B cell (primary cell): Measurements from ENCODE around the gene DTX3. TPM values are rescaled to one million over a fixed set of nuclear protein-coding genes. Genes with fewer than 3 reads are reported as not detected.
A peak's percentile ranks its signal among the peaks of the same experiment; 100 is the strongest.

Experiments
- ATAC-seq: fragments of 200-7000 bp; cut with Tn5 transposase; one replicate; pipeline ENCODE4 v1.10.0; 2021; ENCODE audit warnings: low read depth, mild to moderate bottlenecking, moderate number of reproducible peaks, moderate library complexity
- CTCF ChIA-PET: fragments of 350-600 bp; sonication (Branson Sonifier 250); formaldehyde crosslinking; loops from one replicate; lab custom pipeline; 2021; ENCODE audit warnings: antibody characterized with exemption, inconsistent platforms; lab: Charles Lee
- POLR2A ChIA-PET: fragments of 350-600 bp; sonication (Branson Sonifier 250); formaldehyde crosslinking; loops from one replicate; lab custom pipeline; 2021; ENCODE audit warnings: antibody characterized with exemption; lab: Charles Lee
- DNase-seq: peaks from one replicate; pipeline ENCODE4 v3.0.0; 2013
- H2AFZ ChIP-seq: 2 replicates; pipeline ENCODE4 v1.6.1; 2012; ENCODE audit warnings: mild to moderate bottlenecking, low read depth, low read length; ENCODE audit not compliant: insufficient read depth, poor library complexity, severe bottlenecking
- H3K27ac ChIP-seq, 2 donors: 1 replicate in 1 of 2; 2 replicates in 1 of 2; pipeline ENCODE4 v1.5.1; 2012 to 2013; ENCODE audit warnings: low read length in 2 of 2, mild to moderate bottlenecking in 2 of 2, moderate library complexity in 1 of 2
- H3K27me3 ChIP-seq, 4 experiments: fragments of 200-600 bp in 1 of 4; sonication (generic) in 1 of 4; replicated peaks in 1 of 4; 1 replicate in 2 of 4; 2 replicates in 2 of 4; pipeline versions ENCODE4 v1.6.1 to v1.7.0; 2013 to 2016; ENCODE audit warnings: low read length in 3 of 4, mild to moderate bottlenecking in 2 of 4, mixed read lengths in 1 of 4, moderate library complexity in 1 of 4; ENCODE audit not compliant: insufficient read depth in 4 of 4, control insufficient read depth in 3 of 4; ENCODE audit errors: control extremely low read depth in 1 of 4
- H3K36me3 ChIP-seq, 2 experiments: replicated peaks in 1 of 2; 1 replicate in 1 of 2; 2 replicates in 1 of 2; pipeline versions ENCODE4 v1.6.1 to v1.7.1; 2013; ENCODE audit warnings: low read length in 1 of 2; ENCODE audit not compliant: insufficient read depth in 2 of 2, control insufficient read depth in 1 of 2; ENCODE audit errors: control extremely low read depth in 1 of 2, extremely low read depth in 1 of 2
- H3K4me1 ChIP-seq, 2 donors: fragments of 200-600 bp in 1 of 2; sonication (generic) in 1 of 2; 1 replicate in 1 of 2; 2 replicates in 1 of 2; pipeline versions ENCODE4 v1.5.1 to v1.6.1; 2013 to 2017; ENCODE audit warnings: low read length in 2 of 2; ENCODE audit not compliant: control insufficient read depth in 2 of 2, insufficient read depth in 2 of 2
- H3K4me2 ChIP-seq: replicated peaks from 2 replicates; pipeline ENCODE3; 2012; ENCODE audit warnings: mild to moderate bottlenecking, low read depth, low read length; ENCODE audit not compliant: poor library complexity, severe bottlenecking
- H3K4me3 ChIP-seq, 5 experiments: fragments of 200-600 bp in 1 of 5; sonication (generic) in 1 of 5; 1 replicate in 3 of 5; 2 replicates in 2 of 5; pipeline versions ENCODE4 v1.5.1 to v1.7.0; 2011 to 2016; ENCODE audit warnings: low read length in 4 of 5, mild to moderate bottlenecking in 4 of 5, low read depth in 2 of 5, control low read depth in 1 of 5, moderate library complexity in 1 of 5; ENCODE audit not compliant: insufficient read depth in 1 of 5; ENCODE audit errors: control extremely low read depth in 1 of 5, extremely low read depth in 1 of 5
- H3K79me2 ChIP-seq: fragments of 200-600 bp; sonication (generic); one replicate; pipeline ENCODE4 v1.6.0; 2016; ENCODE audit warnings: low read length; ENCODE audit not compliant: control insufficient read depth, insufficient read depth
- H3K9ac ChIP-seq: fragments of 200-600 bp; sonication (generic); 2 replicates; pipeline ENCODE4 v1.6.1; 2017; ENCODE audit warnings: mild to moderate bottlenecking, low read length, moderate library complexity
- H3K9me3 ChIP-seq, 3 donors: one replicate each; pipeline versions ENCODE4 v1.6.1 to v1.7.1; 2013; ENCODE audit warnings: low read length in 2 of 3; ENCODE audit not compliant: control insufficient read depth in 2 of 3, insufficient read depth in 1 of 3; ENCODE audit errors: control extremely low read depth in 1 of 3
- H4K20me1 ChIP-seq: 2 replicates; pipeline ENCODE4 v1.6.0; 2012; ENCODE audit warnings: mild to moderate bottlenecking, low read length; ENCODE audit not compliant: insufficient read depth, control insufficient read depth, poor library complexity, severe bottlenecking
- H3K27ac Mint-ChIP-seq: one replicate; pipeline ENCODE4 v1.8.0; 2021; ENCODE audit warnings: mixed read lengths
- H3K27me3 Mint-ChIP-seq: one replicate; pipeline ENCODE4 v1.8.0; 2021; ENCODE audit warnings: mixed read lengths
- H3K4me1 Mint-ChIP-seq: one replicate; pipeline ENCODE4 v1.8.0; 2021; ENCODE audit warnings: mixed read lengths
- H3K4me3 Mint-ChIP-seq: one replicate; pipeline ENCODE4 v1.8.0; 2021; ENCODE audit warnings: mixed read lengths
- H3K9me3 Mint-ChIP-seq: one replicate; pipeline ENCODE4 v1.8.0; 2022; ENCODE audit warnings: mixed read lengths; ENCODE audit not compliant: insufficient read depth
- CTCF ChIP-seq: fragments of 200-600 bp; IDR thresholded peaks from one replicate; pipeline ENCODE4 v1.8.0; 2022; ENCODE audit warnings: antibody characterized with exemption, mild to moderate bottlenecking
- EZH2 ChIP-seq: IDR thresholded peaks from 2 replicates; pipeline ENCODE4 v1.6.1; 2012; ENCODE audit warnings: borderline replicate concordance, low read depth, mild to moderate bottlenecking, moderate library complexity, low read length; ENCODE audit not compliant: insufficient read depth, poor library complexity, severe bottlenecking
- WGBS: methylation state at CpG from one replicate; pipeline ENCODE4 v1.1.5; 2013; ENCODE audit warnings: missing lambda C conversion rate; ENCODE audit not compliant: insufficient coverage; 5-methylcytosine and 5-hydroxymethylcytosine counted together
- intact Hi-C: fragments of 100-400 bp; cut with micrococcal nuclease; formaldehyde crosslinking; loops from one replicate; pipeline ENCODE4 v1.10.0; 2022
- polyA plus RNA-seq: library from polyadenylated mRNA; depleted of rRNA; stranded (reverse); fragments of >200 nt; gene quantifications from 2 replicates; pipeline ENCODE4 v1.2.3, GENCODE V29; 2012
- total RNA-seq, 2 donors: library from RNA; stranded (reverse); fragments of 120-200 nt in 1 of 2; gene quantifications; 1 replicate in 1 of 2; 2 replicates in 1 of 2; pipeline versions ENCODE4 v1.2.3 to v1.2.4, GENCODE V29; 2013 to 2022

The DTX3 gene
- total and polyA plus RNA-seq, 2 donors (not counting 1 experiment from before 2014, with no cell fraction given) = 3.5 to 7.3 TPM

GRCh38 chr12:57604992-57605810, 577 bp downstream of the DTX3 start:
- Mint-ChIP-seq H3K27ac (no peak overlapping the region), H3K4me3 (peak overlapping the region; percentile 82), H3K27me3 (peaks cover 34% of the 10 kb centered on the region), H3K4me1 (peaks cover 22% of the 10 kb centered on the region), H3K9me3 (no peaks in the 10 kb centered on the region)
- intact Hi-C loops = no loop called here
- no peak for TF ChIP-seq EZH2
- no peak for TF ChIP-seq CTCF
- ChIA-PET POLR2A (interaction anchor here (0.6 to 0.7 kb wide), 3 partner anchors 14 to 947 kb away, joined by 3 to 4 read pairs (median 3); no protein-coding TSS in a partner anchor), CTCF (interaction anchor here (0.5 to 12.6 kb wide), 3 partner anchors 15 to 66 kb away, joined by 3 to 97 read pairs (median 14); no protein-coding TSS in a partner anchor)
- H3K9me3 ChIP-seq = peaks cover 0 to 11% (median 0%) of the 10 kb centered on the region in 3 donors
- no peak overlapping the region for H3K27ac ChIP-seq
- ATAC-seq (peak; percentile 23), DNase-seq (no peak)
- peaks cover 13 to 14% of the 10 kb centered on the region in 2 donors for H3K4me1 ChIP-seq
- H2AFZ ChIP-seq = peak overlapping the region; percentile 79
- peak overlapping the region; percentile 88 for H3K4me2 ChIP-seq
- no peaks in the 10 kb centered on the region for H3K79me2 ChIP-seq
- H3K36me3 ChIP-seq = peaks cover 5 to 17% of the 10 kb centered on the region in 2 experiments
- 28% methylated on average over 18 of the region's 25 CpGs for WGBS
- no peaks in the 10 kb centered on the region for H4K20me1 ChIP-seq
- peaks cover 0 to 46% (median 15%) of the 10 kb centered on the region in 4 experiments for H3K27me3 ChIP-seq
- peak overlapping the region; percentile 65 for H3K9ac ChIP-seq
- peak overlapping the region in 4 of 5 experiments; percentile 38 to 62 (median 52) for H3K4me3 ChIP-seq
